HG03196 (cell line): ENCODE measurements around the gene PTGER2.

Experiments used
- ATAC-seq: cut with Tn5 transposase; IDR thresholded peaks from one replicate; pipeline ENCODE4 v1.9.1; 2021; ENCODE audit not compliant: unreplicated experiment

Gene PTGER2

GRCh38 chr14:52365071-52365470, 51.0 kb downstream of the PTGER2 start:
- no peak for ATAC-seq

GRCh38 chr14:52366796-52367315, 52.7 kb downstream of the PTGER2 start:
- ATAC-seq, result no peak

GRCh38 chr14:52369305-52369801, 55.2 kb downstream of the PTGER2 start:
- no peak for ATAC-seq

- ATAC-seq, result no peak
These were observed 56.4 kb downstream of the PTGER2 start for GRCh38 chr14:52370406-52370935.

GRCh38 chr14:52377940-52378339, 63.8 kb downstream of the PTGER2 start:
- no peak for ATAC-seq
